HL-60/S4 treated with phorbol 12-myristate 13-acetate at 8.2 ng/mL for 4 days and 3 days (cell line): ENCODE results near the gene CAMK2N2.
"Not testable (repeated sequence)": the region's sequence is repeated elsewhere in the genome, so short reads cannot be mapped to it uniquely, and the experiment has no call there.

ENCODE experiments used
- in situ Hi-C: fragments of 300-500 bp; cut with MboI; formaldehyde crosslinking; loops from 2 replicates; pipeline ENCODE4 v1.15.0; 2022; ENCODE audit warnings: low sequenced_read_pairs

The CAMK2N2 gene

DNA sequence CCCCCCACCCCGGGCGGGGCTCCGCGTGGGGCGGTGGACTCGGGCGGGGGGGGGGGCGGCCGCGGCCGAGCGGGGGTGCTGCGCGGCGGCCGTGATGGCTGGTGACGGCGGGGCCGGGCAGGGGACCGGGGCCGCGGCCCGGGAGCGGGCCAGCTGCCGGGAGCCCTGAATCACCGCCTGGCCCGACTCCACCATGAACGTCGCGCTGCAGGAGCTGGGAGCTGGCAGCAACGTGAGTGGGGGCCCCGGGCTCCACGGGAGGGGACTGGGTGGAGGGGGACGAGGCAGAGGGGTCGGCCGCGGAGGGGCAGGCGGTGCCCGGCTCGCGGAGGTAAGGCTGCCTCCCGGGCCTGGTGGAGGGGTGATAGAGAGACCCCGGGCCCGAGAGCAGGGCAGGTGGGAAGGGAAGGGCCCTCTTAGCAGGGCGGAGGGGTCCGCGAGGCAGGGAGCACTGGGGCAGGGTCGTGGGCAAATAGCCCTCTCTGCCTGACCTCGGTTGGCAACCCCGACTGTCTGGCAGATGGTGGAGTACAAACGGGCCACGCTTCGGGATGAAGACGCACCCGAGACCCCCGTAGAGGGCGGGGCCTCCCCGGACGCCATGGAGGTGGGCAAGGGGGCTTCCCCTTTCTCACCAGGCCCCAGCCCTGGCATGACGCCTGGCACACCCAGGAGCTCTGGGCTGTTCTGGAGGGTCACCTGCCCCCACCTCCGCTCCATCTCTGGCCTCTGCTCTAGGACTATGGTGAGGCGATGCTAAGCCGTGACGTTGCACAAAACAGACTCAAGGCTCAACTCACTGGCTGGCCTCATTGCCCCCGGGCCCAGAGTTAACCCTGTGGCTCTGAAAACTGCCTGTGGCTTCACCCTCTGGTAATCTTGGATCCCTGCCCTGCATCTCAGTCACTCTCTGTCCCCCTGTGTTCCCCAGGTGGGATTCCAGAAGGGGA, 14.9 kb upstream of the CAMK2N2 start, which contains the start of gene ECE2:
ECE2 (plus strand) TSS at position 62 of the 950 bp plus-strand sequence; CDS start at position 194, 132 bp downstream.
- in situ Hi-C loops = no loop called here

DNA sequence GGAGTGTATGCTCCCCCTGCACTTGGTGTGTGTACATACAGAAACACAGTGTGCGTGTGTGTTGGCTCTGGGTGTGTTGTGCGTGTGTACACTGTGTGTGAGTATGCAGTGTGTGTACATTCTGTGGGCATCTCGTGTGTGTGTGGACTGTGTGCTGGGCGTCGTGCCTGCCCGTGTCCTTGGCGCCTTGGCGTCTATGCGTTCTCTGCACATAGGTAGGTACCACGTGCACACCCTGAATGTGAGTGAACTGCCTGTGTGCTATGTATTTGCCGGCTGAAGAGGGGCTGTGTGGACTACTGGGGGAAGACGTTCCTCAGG, 14.0 kb upstream of the CAMK2N2 start:
- in situ Hi-C loops = no loop called here

DNA sequence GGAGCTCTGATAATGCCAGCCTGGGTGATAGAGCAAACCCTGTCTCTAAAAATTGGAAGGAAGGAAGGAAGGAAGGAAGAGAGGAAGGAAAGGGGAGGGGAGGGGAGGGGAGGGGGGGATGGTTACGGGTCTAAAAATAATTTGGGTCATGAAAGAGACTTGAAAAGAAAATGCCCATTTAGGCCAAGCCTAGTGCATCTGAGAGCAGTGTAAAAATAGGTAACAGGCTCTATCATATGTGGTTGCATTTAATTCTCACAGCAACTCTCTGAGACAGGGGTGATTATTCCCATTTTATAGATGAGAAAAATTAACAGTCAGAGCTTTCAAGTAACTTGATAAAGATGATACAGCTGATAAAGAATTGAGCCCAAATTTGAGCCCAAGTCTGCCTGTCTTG, 10.9 kb upstream of the CAMK2N2 start:
- in situ Hi-C loops = no loop called here

DNA sequence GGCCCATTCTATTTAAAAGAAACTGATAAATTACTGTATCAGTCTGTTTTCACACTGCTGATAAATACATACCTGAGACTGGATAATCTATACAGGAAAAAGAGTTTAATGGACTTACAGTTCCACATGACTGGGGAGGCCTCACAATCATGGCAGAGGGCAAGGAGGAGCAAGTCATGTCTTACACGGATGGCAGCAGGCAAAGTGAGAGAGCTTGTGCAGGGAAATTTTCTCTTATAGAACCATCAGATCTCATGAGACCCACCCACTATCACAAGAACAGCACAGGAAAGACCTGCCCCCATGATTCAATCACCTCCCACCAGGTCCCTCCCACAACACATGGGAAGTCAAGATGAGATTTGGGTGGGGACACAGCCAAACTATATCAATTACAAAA, 5.9 kb upstream of the CAMK2N2 start:
- in situ Hi-C loops = not testable (repeated sequence)

DNA sequence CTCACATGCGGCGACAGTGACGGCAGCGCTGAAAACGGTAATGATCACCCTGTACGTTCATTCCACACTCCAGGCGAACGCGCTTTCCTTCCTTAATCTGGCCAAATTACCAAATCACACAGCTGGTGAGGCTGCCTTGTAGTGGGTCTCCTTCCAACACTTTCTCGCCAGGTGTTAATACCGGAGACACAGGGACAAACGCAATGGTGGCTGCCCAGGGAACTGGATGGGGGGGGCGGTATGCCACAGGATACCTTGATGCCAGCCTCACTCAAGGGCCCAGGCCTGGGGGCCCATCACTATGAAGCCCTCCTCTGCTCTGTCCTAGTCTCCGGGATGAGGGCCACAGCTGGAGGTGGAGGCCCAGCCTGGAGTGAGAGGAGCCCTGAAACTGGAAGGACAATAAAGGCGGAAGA, 1.4 kb upstream of the CAMK2N2 start:
- in situ Hi-C loops = no loop called here

DNA sequence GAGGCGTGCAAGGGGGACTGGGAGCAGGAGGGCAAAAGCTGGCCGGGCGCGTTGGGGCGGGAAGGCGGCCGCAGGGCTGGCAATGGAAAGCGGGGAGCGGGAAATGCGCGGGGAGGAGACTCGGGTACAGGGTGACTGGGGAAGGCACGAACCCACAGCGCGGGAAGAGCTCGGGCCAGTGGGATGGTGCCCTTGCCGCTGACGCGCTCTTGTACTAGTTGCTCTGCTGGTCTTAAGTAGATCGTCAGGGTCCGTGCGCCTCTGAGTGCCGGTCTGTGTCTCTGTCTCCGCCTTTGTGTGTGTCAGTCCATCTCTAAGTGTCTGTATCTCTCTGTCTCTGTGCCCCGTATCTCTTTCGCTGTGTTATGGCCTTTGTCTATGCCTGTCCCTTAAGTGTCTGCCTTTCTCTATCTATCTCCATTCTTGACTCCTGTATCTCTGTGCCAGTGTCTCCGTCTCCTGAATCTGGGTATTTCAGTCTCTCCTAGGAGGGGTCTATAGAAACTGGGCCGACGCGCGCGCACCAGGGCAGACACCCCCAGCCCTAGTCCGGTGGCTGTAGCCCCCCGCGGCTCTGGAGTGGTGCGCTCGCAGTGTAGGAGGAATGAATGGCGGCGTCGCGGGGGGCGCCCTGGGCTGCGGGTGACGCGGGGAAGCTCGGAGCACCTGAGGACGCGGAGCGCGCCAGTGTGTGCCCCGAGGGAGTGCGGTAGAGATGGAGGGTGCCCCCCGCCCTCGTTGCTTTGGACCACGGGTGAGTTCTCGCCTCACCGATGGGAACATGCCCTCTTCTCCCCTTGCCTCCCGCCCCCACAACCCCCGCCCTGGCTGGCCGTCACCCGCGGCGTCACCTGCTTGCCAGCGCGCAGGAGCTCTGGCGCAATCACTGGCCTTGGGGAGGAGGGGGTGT, 756 bp upstream of the CAMK2N2 start:
- in situ Hi-C loops = no loop called here

DNA sequence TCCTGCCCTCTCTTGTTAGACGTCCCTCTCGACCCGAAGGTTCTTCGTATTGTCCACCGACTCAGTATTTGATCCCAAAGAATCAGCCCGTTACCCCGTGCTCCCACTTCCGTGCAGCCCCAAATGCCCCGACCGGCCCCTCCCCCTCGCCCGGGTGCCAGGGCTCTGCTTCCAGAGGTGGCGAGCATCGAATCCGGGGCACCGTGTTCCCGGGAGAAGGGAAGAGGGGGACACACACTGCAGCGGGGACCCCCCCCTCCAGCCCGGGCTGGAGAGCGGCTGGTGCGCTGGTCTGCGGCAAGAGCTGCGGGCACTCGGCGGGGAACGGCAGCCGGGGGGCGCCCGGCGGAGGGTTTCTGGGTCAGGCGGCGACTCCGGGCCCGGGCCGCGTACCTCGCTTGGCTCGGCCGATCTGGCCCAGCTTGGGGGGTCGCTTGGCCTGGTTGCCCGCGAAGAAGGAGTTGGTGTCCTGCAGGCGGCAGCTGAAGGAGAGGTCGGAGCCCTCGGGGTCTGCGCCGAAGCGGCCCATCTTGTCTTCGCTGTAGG, 556 bp downstream of the CAMK2N2 start:
- in situ Hi-C loops = no loop called here

DNA sequence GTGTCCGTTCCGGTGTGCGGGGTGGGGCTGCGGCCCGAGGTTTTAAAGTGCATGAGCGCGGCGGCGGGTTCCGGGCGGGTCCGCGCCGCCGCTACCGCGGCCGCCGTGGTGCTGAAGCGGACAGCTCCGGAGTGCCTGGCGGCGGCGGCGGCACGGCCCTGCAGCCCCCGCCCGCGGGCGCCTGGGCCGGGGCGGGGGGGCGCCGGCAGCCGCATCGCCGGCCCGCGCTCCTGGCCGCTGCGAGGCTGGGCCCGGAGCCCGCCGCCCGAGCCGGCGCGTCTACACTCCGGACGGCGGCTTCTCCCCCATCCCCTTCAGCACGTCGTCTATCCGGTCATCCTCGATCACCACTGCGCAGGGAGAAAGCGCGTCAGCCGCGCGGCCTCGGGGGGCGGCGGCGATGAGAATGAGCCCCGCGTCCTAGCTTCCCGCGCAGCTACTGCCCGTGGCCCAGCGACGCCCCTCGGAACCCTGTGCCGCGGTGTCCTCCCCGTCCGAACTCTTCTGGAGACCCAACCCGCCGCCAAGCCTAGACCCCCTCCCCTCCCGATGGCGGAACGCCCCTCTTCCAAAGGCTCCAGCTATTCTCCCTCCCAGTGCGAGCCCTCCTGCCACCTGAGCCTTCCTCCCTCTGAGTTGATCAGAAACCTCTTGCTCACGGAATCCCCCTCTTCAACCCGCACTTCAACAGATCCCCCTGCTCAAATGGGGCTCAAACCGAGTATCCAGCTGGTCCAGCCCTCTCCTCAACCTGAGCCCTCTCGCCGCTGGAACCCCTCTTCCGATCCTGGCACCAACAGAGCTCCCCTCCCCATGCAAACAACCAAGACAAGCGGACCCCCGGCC, 1.3 kb downstream of the CAMK2N2 start:
- in situ Hi-C loops = no loop called here

DNA sequence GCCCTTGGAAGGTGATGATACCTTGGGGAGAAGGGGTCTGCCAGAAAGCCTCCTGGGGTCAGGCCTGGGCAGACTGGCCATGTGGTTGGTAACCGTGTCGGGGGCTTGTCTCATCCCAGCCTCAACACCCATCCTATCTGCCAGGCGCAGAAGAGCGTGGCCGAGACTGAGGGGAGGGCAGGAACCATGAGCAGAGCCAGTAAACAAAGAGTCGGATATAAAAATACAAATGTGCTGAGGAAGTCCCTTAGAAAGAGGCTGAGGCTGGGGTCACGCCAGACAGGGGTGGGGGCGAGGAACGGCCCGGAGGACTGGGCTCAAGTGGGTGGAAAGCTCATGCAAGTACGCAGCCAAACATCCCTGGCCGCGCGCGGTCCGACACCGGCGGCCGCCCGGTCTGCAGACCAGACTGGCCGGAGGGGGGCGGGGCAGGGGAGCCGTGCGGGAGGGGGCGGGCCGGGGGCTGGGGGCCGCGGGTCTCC, 1.9 kb downstream of the CAMK2N2 start:
- in situ Hi-C loops = no loop called here

DNA sequence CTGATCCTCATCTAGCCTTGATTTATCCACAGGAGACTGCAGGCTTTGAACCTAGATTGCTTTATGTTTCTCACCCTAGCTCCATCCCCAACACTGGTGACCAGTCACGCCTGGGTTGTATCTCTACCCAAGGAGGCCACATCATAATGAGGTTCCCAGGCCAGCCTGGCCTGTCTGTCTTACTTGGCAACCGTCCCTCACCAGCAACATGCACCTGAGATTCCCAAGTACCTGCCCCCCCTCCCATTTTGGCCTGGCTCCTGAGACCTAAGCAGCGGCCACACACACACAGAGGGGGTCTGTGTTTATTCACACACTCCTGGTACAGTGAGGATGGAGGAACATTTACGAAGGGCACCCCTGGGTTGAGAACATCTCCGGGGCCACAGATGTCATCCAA, 2.4 kb downstream of the CAMK2N2 start:
- in situ Hi-C loops = no loop called here

DNA sequence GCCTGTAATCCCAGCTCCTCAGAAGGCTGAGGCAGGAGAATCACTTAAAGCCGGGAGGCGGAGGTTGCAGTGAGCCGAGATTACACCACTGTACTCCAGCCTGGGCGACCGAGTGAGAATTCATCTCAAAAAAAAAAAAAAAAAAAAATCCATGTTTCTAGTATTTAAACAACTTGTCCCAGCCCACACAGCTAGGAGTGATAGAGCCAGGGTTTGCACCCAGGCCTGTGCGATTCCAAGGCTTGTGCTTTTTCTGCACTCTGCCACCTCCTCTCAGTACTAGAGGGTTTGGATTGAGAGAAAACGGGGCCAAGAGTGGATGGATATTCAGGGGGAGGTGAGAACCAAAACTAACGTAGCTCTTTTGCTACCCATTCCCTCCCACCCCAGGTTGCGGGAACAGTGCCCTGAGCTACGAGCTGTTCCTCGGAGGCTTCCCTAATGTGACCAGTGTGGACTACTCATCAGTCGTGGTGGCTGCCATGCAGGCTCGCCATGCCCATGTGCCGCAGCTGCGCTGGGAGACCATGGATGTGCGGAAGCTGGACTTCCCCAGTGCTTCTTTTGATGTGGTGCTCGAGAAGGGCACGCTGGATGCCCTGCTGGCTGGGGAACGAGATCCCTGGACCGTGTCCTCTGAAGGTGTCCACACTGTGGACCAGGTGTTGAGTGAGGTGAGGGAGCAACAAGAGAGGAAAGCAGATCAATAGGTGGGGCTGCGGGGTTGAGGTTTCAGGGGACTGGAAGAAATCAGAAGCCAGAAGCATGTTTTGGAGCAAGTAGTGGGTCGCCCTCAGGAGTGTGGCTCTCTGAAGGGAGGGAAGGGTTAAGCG, 4.1 kb downstream of the CAMK2N2 start:
- in situ Hi-C loops = no loop called here

DNA sequence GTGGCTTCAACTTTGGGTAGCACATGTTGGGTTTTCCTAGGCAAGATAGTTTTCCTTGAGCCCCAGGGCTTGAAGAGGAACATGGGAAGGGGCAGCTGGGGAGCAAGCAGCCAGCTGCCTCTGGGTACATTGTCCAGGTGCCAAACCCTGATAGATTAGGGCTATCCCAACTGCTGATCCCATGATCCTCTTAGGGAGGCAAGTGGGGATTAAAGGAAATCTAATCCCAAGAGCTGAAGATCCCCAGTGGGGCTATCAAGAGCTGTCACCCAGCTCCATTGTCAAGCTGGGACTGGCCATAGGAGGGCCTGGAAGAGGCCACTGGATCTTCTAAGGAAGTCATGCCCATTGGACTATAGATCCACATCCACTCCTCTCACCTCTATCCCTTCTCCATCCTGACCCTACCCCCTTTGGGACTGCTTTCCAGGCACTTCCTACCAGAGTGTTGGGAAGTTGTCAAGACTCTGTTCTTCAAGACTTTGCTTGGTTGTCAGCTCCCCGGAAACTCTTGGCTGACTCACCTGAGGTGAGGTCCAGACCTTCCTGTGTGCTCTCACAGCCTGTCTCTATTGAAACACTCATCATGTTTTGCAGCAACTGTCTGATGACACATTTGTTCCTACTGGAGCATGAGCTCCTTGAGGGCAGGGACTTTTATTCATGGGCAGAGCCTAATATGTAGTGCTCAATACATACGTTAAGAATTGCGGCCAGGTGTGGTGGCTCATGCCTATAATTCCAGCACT, 5.9 kb downstream of the CAMK2N2 start:
- in situ Hi-C loops = no loop called here

DNA sequence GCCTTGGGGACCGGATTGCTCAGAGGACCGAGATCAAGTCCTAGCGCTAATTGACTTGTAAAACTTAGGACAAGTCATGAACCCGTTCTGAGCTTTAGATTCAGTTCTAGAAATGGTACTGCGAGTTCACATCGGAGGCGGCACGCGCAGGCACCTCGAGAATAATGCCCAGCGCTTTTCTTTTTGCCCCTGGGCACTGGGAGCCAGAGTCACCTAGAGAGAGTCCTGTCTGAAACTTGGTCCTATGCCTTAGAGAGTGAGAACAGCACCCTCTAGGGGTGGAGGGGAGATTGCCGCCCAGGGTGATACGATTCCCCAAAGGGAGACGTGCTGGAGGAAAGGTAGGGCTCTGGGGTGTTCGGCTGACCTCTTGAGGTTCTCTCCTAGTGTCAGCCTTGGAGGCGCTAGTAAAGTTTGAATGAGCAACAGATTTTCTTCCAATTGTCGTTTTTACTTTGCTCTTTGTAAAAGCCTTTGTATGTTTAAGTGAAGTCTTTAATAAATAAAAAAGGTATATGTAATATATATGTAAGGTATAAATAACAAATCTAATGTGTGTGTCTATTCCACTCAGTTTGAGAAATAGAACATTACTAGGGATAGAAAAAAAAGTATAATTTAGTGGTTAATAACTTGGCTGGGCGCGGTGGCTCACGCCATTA, 11.1 kb downstream of the CAMK2N2 start:
- in situ Hi-C loops = no loop called here

DNA sequence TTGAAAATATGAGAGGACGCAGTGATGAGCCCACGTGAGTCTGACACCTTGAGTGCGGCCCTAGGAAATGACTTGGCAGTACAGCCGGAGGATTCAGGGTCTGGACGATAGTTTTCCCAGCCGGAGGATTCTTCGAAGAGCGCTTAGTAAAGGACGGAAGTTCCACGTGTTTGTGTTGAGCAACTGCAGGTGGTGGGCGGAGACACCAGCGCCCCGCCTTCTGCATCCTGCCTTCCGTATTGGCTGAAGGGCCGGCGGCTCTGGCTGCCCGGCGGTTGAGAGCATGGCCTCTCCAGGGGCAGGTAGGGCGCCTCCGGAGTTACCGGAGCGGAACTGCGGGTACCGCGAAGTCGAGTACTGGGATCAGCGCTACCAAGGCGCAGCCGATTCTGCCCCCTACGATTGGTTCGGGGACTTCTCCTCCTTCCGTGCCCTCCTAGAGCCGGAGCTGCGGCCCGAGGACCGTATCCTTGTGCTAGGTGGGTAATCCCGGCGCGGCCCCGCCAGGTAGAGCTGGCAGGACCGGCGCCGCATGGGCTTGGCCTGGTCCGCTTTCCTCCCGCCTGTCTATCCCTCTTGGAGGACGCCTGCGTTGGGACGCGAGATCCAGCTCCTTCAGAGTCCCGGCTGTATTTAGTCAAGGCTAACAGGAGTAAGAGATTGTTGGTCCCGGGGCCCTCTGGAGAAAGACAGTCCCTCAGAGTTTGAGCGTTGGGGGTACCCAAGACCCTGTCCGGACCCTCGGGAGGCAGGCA, 11.8 kb downstream of the CAMK2N2 start, which contains the start of gene EEF1AKMT4:
EEF1AKMT4 (plus strand) TSS at position 261 of the 755 bp plus-strand sequence; CDS start at position 284, 23 bp downstream.
- in situ Hi-C loops = no loop called here

DNA sequence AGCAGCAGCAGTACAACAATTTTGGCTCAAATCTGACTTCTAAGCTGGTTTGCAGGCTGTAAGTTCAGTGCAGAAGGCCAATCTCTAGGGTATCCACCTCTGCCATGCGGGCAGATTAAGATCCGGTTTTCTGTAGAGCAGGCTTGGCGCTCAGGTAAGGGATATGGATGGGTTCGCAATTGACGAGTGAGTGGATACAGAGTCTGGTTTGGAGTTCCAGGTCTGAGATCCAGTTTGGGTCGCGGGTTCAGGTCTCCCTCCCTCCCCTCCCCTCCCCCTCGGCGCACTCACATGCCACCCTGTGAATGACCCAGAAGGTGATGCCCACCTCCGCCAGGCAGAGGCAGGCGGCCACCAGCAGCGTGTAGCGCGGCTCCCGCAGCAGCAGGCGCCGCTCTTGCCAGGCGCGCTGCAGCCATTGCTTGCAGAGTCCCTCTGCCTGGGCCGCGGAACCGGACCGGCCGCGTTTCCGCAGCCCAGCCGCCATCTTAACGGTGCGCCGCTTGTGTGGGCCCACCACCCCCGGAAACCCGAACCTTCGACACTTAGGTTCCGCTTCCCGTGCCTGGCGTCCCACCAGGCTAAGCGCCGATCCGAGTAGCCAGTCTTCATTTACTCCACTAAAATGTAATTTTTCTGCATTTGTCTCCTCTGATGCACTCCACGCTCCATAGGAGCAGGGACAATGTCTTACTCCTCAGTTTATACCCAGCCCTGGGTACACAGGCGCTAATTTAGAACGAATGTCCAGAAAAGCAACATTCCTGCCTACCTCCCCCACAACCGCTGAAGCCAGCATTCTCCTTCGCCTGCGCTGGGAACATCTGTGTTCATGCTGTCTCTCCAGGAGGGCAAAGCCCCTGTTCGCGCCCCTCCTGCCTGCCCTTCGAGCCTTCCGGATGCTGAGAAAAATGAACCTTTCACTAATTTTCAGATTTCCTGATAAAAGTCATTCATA, 12.6 kb downstream of the CAMK2N2 start, which contains the start of gene ALG3:
ALG3 (minus strand) TSS at position 509 of the 958 bp plus-strand sequence; CDS start at position 487, 22 bp downstream.
- in situ Hi-C loops = no loop called here

DNA sequence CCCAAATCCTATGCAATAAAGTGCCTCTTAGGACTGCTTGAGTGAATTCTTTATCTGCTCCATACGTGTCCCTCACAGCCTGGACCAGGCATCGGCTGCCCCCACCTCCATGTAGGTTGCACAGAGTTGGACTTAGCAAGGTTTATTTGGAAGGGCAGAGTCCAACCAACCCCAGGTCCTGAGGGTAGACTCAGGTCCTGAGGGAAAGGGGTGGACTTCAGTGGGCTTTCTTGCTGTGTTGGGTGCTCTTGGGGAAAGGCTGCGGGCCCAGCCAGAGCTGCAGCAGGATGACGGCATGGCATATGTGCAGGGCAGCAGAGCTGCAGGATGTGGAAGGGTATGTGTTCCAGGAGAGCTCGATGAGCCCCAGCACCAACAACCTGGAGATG, 19.1 kb downstream of the CAMK2N2 start:
- in situ Hi-C loops = no loop called here
